Middle frontal gyrus (tissue), 1 donor: ENCODE results near the gene COL25A1.
"Not testable (repeated sequence)": the region's sequence is repeated elsewhere in the genome, so short reads cannot be mapped to it uniquely, and the experiment has no call there.

Experiments used
- DNase-seq: peaks from one replicate; pipeline ENCODE4 v3.0.0-alpha.2; 2015; ENCODE audit warnings: low spot score; ENCODE audit errors: extremely low spot score

The COL25A1 gene

GRCh38 chr4:109172301-109172700, 130.2 kb downstream of the COL25A1 start:
- no peak for DNase-seq

- no peak for DNase-seq
These were observed 131.4 kb downstream of the COL25A1 start for GRCh38 chr4:109171070-109171469.

GRCh38 chr4:109169170-109169569, 133.3 kb downstream of the COL25A1 start:
- DNase-seq = no peak

- DNase-seq = no peak
These were observed 135.9 kb downstream of the COL25A1 start for GRCh38 chr4:109166586-109166985.

GRCh38 chr4:109166126-109166525, 136.3 kb downstream of the COL25A1 start:
- no peak for DNase-seq

- no peak for DNase-seq
These were observed 138.4 kb downstream of the COL25A1 start for GRCh38 chr4:109164011-109164410.

GRCh38 chr4:109163493-109163892, 139.0 kb downstream of the COL25A1 start:
- DNase-seq = no peak

GRCh38 chr4:109162759-109163158, 139.7 kb downstream of the COL25A1 start:
- DNase-seq = no peak

- DNase-seq = no peak
These were observed 142.0 kb downstream of the COL25A1 start for GRCh38 chr4:109160494-109160893.

- no peak for DNase-seq
These were observed 144.8 kb downstream of the COL25A1 start for GRCh38 chr4:109157696-109158095.

- DNase-seq = no peak
These were observed 145.3 kb downstream of the COL25A1 start for GRCh38 chr4:109157205-109157604.

- DNase-seq = no peak
These were observed 146.1 kb downstream of the COL25A1 start for GRCh38 chr4:109156356-109156755.

GRCh38 chr4:109155682-109156283, 146.7 kb downstream of the COL25A1 start:
- DNase-seq = no peak

- DNase-seq = no peak
These were observed 147.4 kb downstream of the COL25A1 start for GRCh38 chr4:109155084-109155483.

GRCh38 chr4:109154424-109154823, 148.0 kb downstream of the COL25A1 start:
- no peak for DNase-seq

- DNase-seq = no peak
These were observed 152.6 kb downstream of the COL25A1 start for GRCh38 chr4:109149836-109150235.

GRCh38 chr4:109148577-109149075, 153.8 kb downstream of the COL25A1 start:
- no peak for DNase-seq

- no peak for DNase-seq
These were observed 155.3 kb downstream of the COL25A1 start for GRCh38 chr4:109147135-109147534.

- DNase-seq = no peak
These were observed 156.0 kb downstream of the COL25A1 start for GRCh38 chr4:109146499-109146898.

- not testable (repeated sequence) for DNase-seq
These were observed 164.3 kb downstream of the COL25A1 start for GRCh38 chr4:109138125-109138524.

GRCh38 chr4:109134921-109135320, 167.5 kb downstream of the COL25A1 start:
- no peak for DNase-seq

GRCh38 chr4:109134268-109134667, 168.2 kb downstream of the COL25A1 start:
- no peak for DNase-seq

- DNase-seq = no peak
These were observed 170.9 kb downstream of the COL25A1 start for GRCh38 chr4:109131559-109131958.

GRCh38 chr4:109128589-109128988, 173.9 kb downstream of the COL25A1 start:
- DNase-seq = no peak
